ENCODE data around the gene KCNG2. TPM values are rescaled to one million over a fixed set of nuclear protein-coding genes. Genes with fewer than 3 reads are reported as not detected.

KCNG2 gene
- total RNA-seq, 1 donor from 2014 or later: 0.52 TPM

GRCh38 chr18:79879566-79879965, 81.8 kb downstream of the KCNG2 start:
- H3K4me3 ChIP-seq (ENCODE audit: low read length in 3 of 3): no peak overlapping the region
- no peak overlapping the region for H3K27ac ChIP-seq (ENCODE audit: low read depth, low read length)
- H3K36me3 ChIP-seq (ENCODE audit: control insufficient read depth in 3 of 3, insufficient read depth in 3 of 3, low read length in 3 of 3): no peaks in the 10 kb centered on the region
- no peak overlapping the region for H3K9ac ChIP-seq (ENCODE audit: low read depth in 1 of 3, low read length in 3 of 3)
- peaks cover 0 to 2% (median 0%) of the 10 kb centered on the region in 3 donors for H3K9me3 ChIP-seq (ENCODE audit: control insufficient read depth in 3 of 3, low read length in 3 of 3)
- peaks cover 17 to 33% (median 29%) of the 10 kb centered on the region in 3 donors for H3K27me3 ChIP-seq (ENCODE audit: control insufficient read depth in 3 of 3, insufficient read depth in 3 of 3, low read length in 3 of 3)
- H3K4me1 ChIP-seq (ENCODE audit: control insufficient read depth in 3 of 3, insufficient read depth in 3 of 3, low read length in 3 of 3): peaks cover 2 to 12% (median 9%) of the 10 kb centered on the region in 3 donors

- H3K9me3 ChIP-seq (ENCODE audit: control insufficient read depth in 3 of 3, low read length in 3 of 3): peaks cover 0 to 2% (median 0%) of the 10 kb centered on the region in 3 donors
- H3K9ac ChIP-seq (ENCODE audit: low read depth in 1 of 3, low read length in 3 of 3): no peak overlapping the region
- no peaks in the 10 kb centered on the region for H3K36me3 ChIP-seq (ENCODE audit: control insufficient read depth in 3 of 3, insufficient read depth in 3 of 3, low read length in 3 of 3)
- no peak overlapping the region for H3K27ac ChIP-seq (ENCODE audit: low read depth, low read length)
- H3K27me3 ChIP-seq (ENCODE audit: control insufficient read depth in 3 of 3, insufficient read depth in 3 of 3, low read length in 3 of 3): peaks cover 5 to 24% (median 20%) of the 10 kb centered on the region in 3 donors
- peaks cover 2 to 12% (median 9%) of the 10 kb centered on the region in 3 donors for H3K4me1 ChIP-seq (ENCODE audit: control insufficient read depth in 3 of 3, insufficient read depth in 3 of 3, low read length in 3 of 3)
- H3K4me3 ChIP-seq (ENCODE audit: low read length in 3 of 3): no peak overlapping the region
Measured at GRCh38 chr18:79881695-79882094, 84.0 kb downstream of the KCNG2 start.

- peaks cover 4 to 23% (median 16%) of the 10 kb centered on the region in 3 donors for H3K27me3 ChIP-seq (ENCODE audit: control insufficient read depth in 3 of 3, insufficient read depth in 3 of 3, low read length in 3 of 3)
- peaks cover 0 to 4% (median 0%) of the 10 kb centered on the region in 3 donors for H3K9me3 ChIP-seq (ENCODE audit: control insufficient read depth in 3 of 3, low read length in 3 of 3)
- no peak overlapping the region for H3K4me3 ChIP-seq (ENCODE audit: low read length in 3 of 3)
- no peaks in the 10 kb centered on the region for H3K36me3 ChIP-seq (ENCODE audit: control insufficient read depth in 3 of 3, insufficient read depth in 3 of 3, low read length in 3 of 3)
- peaks cover 0 to 4% (median 3%) of the 10 kb centered on the region in 3 donors for H3K4me1 ChIP-seq (ENCODE audit: control insufficient read depth in 3 of 3, insufficient read depth in 3 of 3, low read length in 3 of 3)
- no peak overlapping the region for H3K27ac ChIP-seq (ENCODE audit: low read depth, low read length)
- H3K9ac ChIP-seq (ENCODE audit: low read depth in 1 of 3, low read length in 3 of 3): no peak overlapping the region
Measured at GRCh38 chr18:79882522-79883241, 84.9 kb downstream of the KCNG2 start.

DNA sequence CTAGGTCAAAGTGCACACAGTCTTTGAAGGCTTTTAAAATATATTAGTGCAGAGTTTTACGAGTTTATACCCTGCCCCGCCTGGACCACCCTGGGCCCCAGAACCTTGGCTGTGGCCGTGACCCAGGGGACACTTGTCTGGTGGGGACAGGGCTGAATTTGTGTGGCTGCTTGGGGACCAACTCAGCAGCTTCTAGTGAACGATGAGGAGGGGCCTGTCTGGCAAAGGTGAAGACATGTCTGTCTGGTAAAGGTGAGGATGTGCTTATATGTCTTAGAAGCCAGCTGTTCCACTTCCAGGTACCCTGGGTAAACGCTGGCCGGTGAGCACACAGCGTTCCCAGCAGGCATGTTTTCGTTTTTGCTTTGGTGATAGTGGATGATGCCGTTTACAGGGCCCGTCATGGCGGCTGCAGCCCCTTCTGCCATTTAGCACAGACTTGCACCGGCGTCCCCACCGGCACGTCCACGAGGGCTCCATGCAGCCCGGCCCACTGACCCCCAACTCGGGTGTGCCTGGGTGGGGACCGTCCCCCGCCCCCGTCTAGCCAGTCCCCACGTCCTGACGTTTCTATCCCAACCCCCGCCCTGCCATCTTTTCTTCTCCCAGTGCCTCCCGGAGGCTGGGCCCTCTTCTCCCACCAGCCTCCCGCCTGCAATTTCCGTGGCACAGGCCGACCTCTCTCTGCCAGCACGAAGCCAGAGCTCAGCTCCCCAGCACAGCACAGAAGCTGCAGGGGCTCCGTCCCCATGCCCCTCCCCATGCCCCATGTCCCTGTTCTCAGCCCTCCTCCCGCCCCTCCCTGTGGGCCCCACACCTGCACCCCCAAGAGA, 85.9 kb downstream of the KCNG2 start:
- H3K27me3 ChIP-seq (ENCODE audit: control insufficient read depth in 3 of 3, insufficient read depth in 3 of 3, low read length in 3 of 3): peaks cover 4 to 18% (median 11%) of the 10 kb centered on the region in 3 donors
- peaks cover 0 to 4% (median 0%) of the 10 kb centered on the region in 3 donors for H3K9me3 ChIP-seq (ENCODE audit: control insufficient read depth in 3 of 3, low read length in 3 of 3)
- no peaks in the 10 kb centered on the region for H3K4me1 ChIP-seq (ENCODE audit: control insufficient read depth in 3 of 3, insufficient read depth in 3 of 3, low read length in 3 of 3)
- H3K9ac ChIP-seq (ENCODE audit: low read depth in 1 of 3, low read length in 3 of 3): no peak overlapping the region
- no peak overlapping the region for H3K27ac ChIP-seq (ENCODE audit: low read depth, low read length)
- H3K4me3 ChIP-seq (ENCODE audit: low read length in 3 of 3): no peak overlapping the region
- no peaks in the 10 kb centered on the region for H3K36me3 ChIP-seq (ENCODE audit: control insufficient read depth in 3 of 3, insufficient read depth in 3 of 3, low read length in 3 of 3)

DNA sequence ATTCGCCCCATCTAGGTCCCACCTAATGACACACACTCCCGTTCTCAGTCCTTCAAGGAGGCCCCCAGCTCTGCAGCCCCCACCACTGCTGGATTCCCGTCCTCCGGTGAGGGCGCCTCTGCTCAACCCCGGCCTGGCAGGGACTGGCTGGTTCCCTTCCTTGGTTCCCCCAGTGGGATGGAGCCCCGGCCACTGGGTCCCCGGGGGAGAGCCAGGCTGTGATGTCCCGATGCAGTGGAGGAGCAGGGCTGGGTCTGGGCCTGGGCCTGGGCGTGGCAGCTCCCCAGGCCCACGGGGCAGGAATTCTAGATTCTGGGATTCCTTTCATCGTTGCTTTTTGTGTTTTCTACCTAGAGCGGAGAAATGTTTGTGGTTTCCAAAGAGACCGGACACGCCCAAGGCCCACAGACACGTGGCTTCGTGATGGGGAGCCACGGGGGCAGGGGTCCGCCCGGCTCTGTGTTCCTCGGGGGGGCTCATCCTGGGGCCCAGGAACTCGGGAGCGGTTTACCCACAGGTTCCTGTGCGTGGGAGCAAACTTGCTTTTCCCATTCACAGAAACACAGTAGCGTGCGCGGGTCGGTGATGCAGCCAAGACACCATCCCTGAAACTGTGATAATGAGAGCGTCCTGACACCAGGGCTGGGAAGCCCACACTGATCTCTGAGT, 86.7 kb downstream of the KCNG2 start:
- no peak overlapping the region for H3K9ac ChIP-seq (ENCODE audit: low read depth in 1 of 3, low read length in 3 of 3)
- H3K27me3 ChIP-seq (ENCODE audit: control insufficient read depth in 3 of 3, insufficient read depth in 3 of 3, low read length in 3 of 3): peaks cover 3 to 11% (median 4%) of the 10 kb centered on the region in 3 donors
- H3K9me3 ChIP-seq (ENCODE audit: control insufficient read depth in 3 of 3, low read length in 3 of 3): peaks cover 0 to 2% (median 1%) of the 10 kb centered on the region in 3 donors
- no peaks in the 10 kb centered on the region for H3K4me1 ChIP-seq (ENCODE audit: control insufficient read depth in 3 of 3, insufficient read depth in 3 of 3, low read length in 3 of 3)
- no peak overlapping the region for H3K27ac ChIP-seq (ENCODE audit: low read depth, low read length)
- no peaks in the 10 kb centered on the region for H3K36me3 ChIP-seq (ENCODE audit: control insufficient read depth in 3 of 3, insufficient read depth in 3 of 3, low read length in 3 of 3)
- no peak overlapping the region for H3K4me3 ChIP-seq (ENCODE audit: low read length in 3 of 3)

- H3K4me1 ChIP-seq (ENCODE audit: control insufficient read depth in 3 of 3, insufficient read depth in 3 of 3, low read length in 3 of 3): no peaks in the 10 kb centered on the region
- H3K27ac ChIP-seq (ENCODE audit: low read depth, low read length): no peak overlapping the region
- peaks cover 3 to 10% (median 4%) of the 10 kb centered on the region in 3 donors for H3K27me3 ChIP-seq (ENCODE audit: control insufficient read depth in 3 of 3, insufficient read depth in 3 of 3, low read length in 3 of 3)
Measured at GRCh38 chr18:79884963-79885728, 87.4 kb downstream of the KCNG2 start.

GRCh38 chr18:79887181-79888000, 89.7 kb downstream of the KCNG2 start:
- H3K9ac ChIP-seq (ENCODE audit: low read depth in 1 of 3, low read length in 3 of 3): no peak overlapping the region
- peaks cover 3 to 10% (median 4%) of the 10 kb centered on the region in 3 donors for H3K27me3 ChIP-seq (ENCODE audit: control insufficient read depth in 3 of 3, insufficient read depth in 3 of 3, low read length in 3 of 3)
- H3K9me3 ChIP-seq (ENCODE audit: control insufficient read depth in 3 of 3, low read length in 3 of 3): peaks cover 2 to 4% (median 4%) of the 10 kb centered on the region in 3 donors
- no peak overlapping the region for H3K27ac ChIP-seq (ENCODE audit: low read depth, low read length)
- no peaks in the 10 kb centered on the region for H3K4me1 ChIP-seq (ENCODE audit: control insufficient read depth in 3 of 3, insufficient read depth in 3 of 3, low read length in 3 of 3)
- H3K4me3 ChIP-seq (ENCODE audit: low read length in 3 of 3): no peak overlapping the region
- no peaks in the 10 kb centered on the region for H3K36me3 ChIP-seq (ENCODE audit: control insufficient read depth in 3 of 3, insufficient read depth in 3 of 3, low read length in 3 of 3)

More at GRCh38 chr18:79884963-79885728, 87.4 kb downstream of the KCNG2 start:
- Histone ChIP-seq H3K36me3 (ENCODE audit: control insufficient read depth in 3 of 3, insufficient read depth in 3 of 3, low read length in 3 of 3) (no peaks in the 10 kb centered on the region), H3K9ac (ENCODE audit: low read depth in 1 of 3, low read length in 3 of 3) (no peak overlapping the region), H3K9me3 (ENCODE audit: control insufficient read depth in 3 of 3, low read length in 3 of 3) (peaks cover 0 to 4% (median 2%) of the 10 kb centered on the region in 3 donors), H3K4me3 (ENCODE audit: low read length in 3 of 3) (no peak overlapping the region)

DNA sequence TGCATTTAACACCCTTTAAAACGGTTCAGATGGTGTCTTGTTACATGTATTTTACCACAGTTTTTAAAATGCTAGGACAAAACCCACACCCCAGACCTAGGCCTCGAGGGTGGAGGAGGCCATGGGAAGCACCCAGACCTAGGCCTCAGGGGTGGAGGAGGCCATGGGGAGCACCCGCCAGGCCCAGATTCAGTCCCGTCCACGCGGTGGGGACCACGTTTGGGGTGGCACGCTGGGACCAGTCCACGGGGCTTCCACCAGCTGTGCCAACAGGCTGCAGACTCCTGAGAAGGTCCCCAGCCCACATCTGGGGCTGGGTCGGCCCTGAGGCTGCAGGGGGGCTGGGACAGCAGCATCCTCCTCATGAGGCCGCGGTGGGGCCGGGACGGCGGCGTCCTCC, 90.3 kb downstream of the KCNG2 start:
- Histone ChIP-seq H3K9ac (ENCODE audit: low read depth in 1 of 3, low read length in 3 of 3) (no peak overlapping the region), H3K36me3 (ENCODE audit: control insufficient read depth in 3 of 3, insufficient read depth in 3 of 3, low read length in 3 of 3) (no peaks in the 10 kb centered on the region), H3K27ac (ENCODE audit: low read depth, low read length) (no peak overlapping the region), H3K27me3 (ENCODE audit: control insufficient read depth in 3 of 3, insufficient read depth in 3 of 3, low read length in 3 of 3) (peaks cover 3 to 10% (median 4%) of the 10 kb centered on the region in 3 donors), H3K4me1 (ENCODE audit: control insufficient read depth in 3 of 3, insufficient read depth in 3 of 3, low read length in 3 of 3) (no peaks in the 10 kb centered on the region), H3K4me3 (ENCODE audit: low read length in 3 of 3) (no peak overlapping the region), H3K9me3 (ENCODE audit: control insufficient read depth in 3 of 3, low read length in 3 of 3) (peaks cover 2 to 8% (median 5%) of the 10 kb centered on the region in 3 donors)

All from skeletal muscle tissue (tissue), 4 donors.